Stimulated activated CD4-positive, alpha-beta T cell treated with anti-CD3 and anti-CD28 coated beads, Interleukin-12 subunit alpha, Interleukin-12 subunit beta, amount 100 ng/mL, for 48 hours (primary cell): ENCODE results near the gene ANO7.
"Not testable (repeated sequence)": the region's sequence is repeated elsewhere in the genome, so short reads cannot be mapped to it uniquely, and the experiment has no call there.

Source experiments
- DNase-seq, 3 donors: peaks; one replicate each; pipeline ENCODE4 v3.0.0-alpha.2; 2020; ENCODE audit warnings: low read depth in 2 of 3, low spot score in 1 of 3

The ANO7 gene

DNA sequence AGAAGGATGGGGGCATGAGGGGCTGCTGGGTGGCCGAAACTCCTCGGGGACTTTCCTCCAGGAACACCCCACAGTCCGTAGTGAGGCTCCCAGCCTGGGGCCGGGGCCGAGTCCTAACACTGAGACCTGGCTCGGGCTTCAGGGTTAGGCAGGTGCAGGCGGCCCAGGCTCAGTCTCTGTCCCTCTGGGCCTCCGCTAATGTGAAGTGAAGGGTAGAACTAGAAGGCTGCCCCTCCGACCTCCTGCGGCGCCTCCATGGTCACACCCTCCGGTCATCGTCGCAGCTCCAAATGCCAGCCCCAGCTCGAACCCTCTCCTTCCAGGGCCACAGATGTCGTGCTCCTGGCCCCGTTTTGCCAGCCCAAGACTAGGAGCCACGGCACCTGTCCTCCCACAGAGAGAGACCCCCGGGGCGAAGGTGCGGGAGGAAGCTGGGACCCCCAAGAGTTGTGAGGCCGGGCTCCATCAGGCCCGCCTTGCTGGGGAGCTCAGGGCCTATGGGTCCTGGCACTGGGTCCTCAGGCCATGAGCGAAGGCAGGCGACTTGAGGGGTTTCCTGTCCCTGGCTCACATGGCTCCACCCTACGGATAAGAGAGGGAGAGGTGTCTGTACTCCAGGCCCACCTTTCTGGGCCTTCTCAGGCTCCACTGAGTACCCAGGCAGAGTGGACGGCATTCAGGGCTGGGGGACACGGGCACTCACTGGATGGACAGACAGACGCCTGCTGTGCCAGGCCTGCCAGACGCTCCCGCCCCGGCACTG lies 797 bp downstream of the ANO7 start:
- DNase-seq, result no peak

DNA sequence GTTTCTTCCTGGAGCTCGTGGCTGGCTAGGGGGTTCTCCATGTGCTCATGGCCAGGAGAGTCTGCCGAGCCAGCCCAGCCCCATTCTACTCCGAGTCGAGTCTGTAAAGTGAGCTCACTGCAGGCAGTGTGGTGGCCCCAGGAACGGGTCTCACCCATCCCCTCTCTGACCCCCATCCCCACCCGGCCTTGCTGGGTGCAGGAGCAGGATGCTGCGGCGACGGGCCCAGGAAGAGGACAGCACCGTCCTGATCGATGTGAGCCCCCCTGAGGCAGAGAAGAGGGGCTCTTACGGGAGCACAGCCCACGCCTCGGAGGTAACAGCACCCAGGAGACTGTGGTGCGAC lies 1.4 kb downstream of the ANO7 start:
- no peak for DNase-seq

DNA sequence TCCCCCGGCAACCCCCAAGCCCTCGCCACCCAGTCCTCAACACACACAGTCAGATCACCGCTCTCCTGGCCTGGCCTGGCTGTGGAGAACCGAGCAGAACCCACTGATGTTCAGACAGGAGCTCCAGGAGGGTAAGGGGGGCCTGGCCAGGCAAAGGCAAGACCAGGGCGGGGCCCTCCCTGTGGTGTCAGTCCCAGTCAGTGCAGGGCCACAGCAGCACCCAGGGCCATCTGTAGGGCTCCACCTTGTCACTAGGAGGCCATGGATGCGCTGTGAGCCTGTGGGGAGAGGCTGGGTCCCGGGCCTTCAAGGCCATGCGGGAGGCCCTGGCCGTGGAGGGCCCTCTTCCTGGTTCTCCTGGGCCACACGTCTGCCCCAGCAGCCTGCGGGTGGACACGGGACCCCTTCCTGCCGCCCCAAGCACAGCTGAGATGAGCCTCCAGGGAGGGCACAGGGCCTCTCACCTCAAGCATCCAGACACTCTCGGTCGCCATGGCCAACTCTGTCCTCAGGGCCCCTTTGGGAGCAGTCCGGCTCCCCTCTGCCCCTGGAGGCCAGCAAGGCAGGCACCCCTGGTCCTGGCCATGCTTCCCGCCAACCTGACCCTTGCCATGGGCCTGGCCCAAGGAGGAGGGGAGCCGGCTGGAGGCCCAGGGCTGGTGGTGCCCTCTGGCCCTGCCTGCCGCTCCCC lies 2.0 kb downstream of the ANO7 start:
- no peak for DNase-seq

DNA sequence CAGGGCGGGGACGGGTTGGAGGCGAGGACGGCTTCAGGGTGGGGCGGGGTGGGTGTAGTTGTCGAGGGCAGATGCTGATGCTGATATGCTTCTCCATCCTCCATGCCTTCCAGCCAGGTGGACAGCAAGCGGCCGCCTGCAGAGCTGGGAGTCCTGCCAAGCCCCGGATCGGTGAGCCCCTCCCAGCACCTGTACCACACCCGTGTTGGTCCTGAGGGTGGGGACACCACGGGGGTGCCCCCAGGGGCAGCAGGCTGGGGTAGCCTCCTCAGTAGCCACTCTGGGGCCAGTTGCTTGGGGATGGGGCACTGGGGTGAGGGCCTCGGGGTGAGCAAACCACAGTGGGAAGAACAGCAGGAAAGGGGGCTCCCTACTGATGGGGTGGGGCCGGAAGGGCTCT lies 2.6 kb downstream of the ANO7 start:
- no peak for DNase-seq

DNA sequence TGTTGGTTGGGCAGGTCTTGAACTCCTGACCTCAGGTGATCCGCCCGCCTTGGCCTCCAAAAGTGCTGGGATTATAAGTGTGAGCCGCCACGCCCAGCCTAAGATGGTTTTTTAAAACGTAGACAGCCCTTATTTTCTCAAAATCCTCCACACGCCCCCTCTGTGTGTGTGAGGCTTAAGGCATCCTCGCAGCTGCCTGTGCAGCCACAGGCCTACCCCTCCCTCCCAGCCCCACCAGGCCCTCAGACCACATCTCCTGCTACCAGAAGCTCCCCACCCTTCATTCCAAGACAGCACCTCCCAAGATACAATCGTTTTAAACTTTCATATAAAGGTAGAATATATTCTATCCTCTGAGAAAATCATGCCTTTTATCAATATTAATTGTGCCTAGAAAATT lies 4.8 kb downstream of the ANO7 start:
- DNase-seq, result no peak

DNA sequence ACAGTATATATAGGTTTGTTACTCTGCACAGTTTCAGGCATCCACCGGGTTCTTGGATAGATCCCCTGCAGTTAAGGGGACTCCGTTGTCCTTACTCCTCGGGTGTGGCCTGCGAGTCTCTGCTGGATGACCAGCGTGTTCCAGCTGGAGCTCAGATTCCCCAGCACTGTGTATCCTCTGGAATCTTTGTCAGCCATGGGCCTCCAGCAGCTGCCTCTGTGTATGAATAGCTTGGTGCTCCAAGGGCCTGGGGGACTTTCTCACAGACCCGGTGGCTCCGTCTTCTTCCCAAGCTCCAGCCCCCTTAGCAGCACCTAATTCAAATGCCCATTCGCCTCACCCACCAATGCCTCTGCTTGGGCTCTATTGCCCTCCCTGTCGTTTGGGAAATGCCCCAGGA lies 6.3 kb downstream of the ANO7 start:
- DNase-seq, result no peak

DNA sequence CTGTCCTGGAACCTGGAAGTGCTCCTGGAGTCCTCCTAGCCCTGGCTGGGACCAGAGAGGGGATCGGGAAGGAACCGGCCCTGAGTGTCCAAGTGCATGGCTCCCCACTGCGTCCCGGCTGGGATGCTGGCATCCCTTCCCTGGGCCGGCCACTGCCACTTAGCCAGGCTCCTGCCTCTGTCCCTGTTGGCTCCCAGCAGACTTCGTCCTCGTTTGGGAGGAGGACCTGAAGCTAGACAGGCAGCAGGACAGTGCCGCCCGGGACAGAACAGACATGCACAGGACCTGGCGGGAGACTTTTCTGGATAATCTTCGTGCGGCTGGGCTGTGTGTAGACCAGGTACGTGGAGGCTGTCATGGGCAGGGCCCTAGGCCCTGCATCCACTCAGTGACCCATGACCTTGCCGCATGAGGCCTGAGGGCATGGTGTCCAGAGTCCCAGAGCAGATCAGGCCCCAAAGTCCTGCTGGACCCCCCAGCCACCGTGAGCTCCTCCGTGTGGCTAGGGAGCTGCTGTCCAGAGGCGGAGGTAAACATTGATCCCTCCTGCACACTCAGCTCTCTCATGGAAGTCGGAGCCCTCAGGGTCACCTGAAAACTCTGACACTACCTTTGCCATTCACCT lies 7.1 kb downstream of the ANO7 start:
- DNase-seq, result no peak

DNA sequence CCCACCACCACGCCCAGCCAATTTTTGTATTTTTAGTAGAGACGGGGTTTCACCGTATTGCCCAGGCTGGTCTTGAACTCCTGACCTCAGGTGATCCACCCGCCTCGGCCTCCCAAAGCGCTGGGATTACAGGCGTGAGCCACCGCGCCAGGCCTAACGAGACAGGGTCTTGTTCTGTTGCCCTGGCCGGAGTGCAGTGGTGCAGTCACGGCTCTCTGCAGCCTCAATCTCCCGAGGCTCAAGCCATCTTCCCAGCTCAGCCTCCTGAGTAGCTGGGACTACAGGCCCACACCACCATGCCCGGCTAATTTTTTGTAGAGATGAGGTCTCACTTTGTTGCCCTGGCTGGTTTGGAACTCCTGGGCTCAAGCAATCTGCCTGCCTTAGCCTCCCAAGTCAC lies 8.8 kb downstream of the ANO7 start:
- DNase-seq, result not testable (repeated sequence)

DNA sequence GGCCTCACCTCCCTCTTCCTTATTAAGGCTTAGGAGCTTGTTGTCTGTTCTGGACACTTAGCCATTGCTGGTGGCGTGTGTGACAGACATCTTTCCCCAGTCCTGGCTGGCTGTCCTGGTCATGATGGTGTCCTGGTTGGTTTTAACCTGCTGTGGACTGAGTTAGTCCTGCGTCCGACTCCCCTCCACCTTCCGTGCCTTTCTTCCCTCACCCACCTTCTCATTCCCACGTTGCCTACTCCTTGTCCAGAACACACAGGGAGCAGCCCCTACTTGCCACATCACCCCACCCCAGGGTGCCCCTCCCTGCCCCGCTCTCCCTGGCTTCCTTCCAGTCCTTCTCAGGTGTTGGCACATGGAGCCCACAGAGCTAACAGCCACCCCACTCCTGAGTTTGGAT lies 9.5 kb downstream of the ANO7 start:
- no peak for DNase-seq

DNA sequence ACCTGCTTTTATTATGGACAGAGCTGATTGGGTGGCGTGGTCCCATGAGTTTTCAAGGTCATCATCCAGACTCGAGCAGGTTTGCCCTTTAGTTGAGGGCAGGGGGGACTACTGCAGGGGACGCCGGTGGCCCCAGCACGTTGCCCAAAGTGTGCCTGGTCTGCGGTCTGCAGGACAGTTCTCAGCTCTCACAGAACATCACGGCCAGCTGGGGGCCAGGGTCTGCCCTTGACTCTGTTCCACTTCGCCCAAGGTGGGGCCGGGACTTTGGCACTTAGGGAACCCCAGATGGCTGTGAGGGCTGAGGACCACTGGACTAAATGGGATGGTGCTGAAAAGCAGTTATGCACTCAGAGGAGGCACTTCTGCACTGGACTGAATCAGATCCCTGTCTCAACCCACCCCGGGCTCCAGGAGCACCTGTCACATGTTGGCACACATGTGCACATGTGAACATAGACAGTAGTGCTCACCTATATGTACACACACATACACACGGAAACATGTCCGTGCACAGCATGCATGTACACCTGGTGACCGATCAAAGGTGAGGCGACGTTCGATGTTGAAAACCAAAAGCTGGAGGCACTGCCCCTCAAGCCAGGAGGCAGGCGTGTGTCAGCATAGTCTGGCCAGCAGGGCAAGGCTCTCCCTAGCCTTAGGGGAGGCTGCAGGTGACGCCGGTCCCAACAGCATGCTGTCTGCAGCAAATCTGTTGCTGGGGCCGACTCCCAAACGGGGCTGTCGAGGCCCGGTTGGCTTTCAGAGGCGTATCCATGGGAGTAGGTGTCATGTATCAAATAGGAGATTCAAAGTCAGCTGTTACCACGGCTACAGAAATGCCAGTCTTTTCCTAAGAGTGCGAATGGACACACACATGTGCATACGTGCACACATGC lies 10.2 kb downstream of the ANO7 start:
- DNase-seq, result no peak

DNA sequence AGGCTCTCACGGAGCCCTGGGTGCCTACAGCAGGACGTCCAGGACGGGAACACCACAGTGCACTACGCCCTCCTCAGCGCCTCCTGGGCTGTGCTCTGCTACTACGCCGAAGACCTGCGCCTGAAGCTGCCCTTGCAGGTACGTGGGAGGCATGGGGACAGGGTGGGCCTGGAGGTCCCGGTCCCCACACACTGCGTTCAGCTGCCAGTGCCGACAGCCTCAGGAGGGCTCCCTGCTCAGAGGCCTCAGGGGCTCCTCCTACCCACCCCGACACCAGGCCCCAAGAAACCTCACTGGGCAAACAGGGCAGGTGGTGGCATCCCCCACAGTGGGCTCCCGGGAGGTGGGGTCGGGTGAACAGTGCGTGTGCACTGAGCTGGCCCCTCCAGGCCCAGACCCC lies 10.8 kb downstream of the ANO7 start:
- no peak for DNase-seq

DNA sequence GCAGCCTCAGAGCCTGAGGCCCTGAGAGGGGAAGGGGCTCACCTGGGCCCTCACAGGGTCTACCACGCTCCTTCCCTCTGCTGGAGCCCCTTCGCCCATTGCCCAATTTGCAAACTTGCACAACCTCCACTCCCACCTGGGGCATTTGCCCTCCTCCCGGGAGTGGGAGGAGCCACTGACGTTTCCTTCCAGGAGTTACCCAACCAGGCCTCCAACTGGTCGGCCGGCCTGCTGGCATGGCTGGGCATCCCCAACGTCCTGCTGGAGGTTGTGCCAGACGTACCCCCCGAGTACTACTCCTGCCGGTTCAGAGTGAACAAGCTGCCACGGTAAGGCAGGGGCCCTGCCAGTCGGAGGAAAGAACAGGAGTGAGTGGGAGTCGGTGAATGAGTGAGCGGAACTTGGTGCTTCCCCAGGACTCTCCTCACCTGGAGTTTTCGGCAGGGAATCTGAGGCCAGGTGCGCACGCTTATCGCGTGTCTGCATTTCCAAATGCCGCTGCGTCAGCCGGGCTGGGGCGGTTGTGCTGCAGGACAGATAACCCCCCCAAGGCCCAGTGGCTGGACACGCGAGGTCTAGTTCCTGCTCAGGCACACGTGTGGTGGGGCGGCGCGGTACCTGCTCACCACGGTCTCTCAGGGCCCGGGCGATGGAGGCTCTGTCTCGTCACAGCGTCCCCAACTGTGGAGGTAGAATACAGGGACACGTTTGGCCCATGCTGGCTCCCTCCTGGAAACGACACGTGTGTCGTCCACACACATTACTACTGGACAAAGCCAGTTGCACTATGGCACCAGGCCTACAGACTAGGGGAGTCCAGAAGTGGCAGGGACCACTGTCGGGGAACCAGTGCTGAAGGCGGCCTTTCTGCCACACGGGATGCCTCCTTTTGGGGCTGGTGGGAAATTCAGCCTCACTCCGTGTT lies 11.7 kb downstream of the ANO7 start:
- no peak for DNase-seq

DNA sequence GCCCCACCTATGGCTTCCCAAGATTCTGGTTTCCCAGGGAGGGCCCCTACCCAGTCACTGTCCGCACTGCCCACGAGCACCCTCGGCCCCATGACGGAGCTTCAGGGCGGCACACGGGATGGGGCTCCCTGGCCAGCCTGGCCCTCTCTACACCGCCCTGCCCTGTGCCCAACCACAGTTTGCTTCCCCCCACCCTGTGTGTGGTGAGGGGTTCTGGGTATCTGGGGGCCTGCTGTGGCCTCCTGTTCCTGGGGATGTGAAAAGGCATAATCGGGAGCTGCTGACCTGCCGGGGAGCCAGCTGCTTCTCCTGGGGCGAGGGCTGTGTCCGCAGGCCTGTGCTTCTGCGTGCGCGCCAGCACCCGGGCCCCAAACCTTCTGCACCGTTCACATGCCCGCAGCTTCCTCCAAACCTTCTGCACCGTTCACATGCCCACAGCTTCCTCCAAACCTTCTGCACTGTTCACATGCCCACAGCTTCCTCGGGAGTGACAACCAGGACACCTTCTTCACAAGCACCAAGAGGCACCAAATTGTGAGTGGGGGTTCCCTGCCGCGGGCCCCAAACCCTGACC lies 12.4 kb downstream of the ANO7 start:
- DNase-seq, result no peak

DNA sequence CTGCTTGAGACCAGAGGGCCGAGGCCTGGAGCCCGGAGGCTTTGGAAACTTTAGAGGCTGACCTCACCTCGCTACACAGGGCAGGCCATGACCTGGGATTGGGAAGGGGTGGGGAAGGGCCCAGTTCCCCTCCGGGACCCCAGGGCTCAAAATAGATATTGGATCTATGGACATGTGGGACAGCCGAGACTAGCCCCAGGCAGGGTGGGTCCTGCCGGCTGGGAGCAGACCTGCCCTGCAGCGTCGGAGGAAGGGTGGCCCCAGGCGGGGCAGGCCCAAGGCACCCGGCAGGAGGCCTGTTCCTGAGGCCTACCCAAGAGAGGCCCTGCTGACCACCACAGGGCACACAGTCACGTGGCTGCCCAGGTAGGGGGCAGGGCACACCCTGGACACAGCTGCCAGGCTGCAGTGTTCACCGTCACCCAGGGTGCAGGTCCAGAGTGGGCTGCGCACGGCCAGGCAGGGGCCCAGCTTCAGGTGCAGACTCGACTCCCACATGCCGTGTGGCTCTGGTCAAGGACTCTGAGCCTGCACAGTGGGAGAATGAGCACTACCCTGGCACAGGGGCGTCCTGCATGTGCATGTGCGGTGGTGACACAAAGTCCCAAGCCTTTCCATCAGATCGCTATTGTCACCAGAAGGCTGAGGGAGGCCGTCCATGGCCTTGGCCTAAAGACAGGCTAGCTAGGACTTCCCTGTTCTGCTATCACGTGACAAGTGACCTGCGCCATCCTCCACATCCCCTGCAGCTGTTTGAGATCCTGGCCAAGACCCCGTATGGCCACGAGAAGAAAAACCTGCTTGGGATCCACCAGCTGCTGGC lies 13.2 kb downstream of the ANO7 start:
- no peak for DNase-seq

DNA sequence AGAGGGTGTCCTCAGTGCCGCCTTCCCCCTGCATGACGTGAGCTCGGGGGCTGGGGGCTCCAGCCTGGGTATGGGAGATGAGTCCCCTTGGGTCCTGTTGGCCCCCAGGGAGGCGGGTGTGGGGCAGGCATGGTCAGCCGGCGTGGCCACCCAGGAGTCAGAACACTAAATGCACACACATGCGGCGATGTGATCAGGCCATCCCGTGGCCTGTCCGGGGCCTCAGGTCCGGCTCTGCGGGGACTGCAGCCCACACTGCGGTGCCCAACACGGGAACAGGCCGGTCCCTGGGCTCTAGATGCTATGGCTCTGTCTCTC lies 13.8 kb downstream of the ANO7 start:
- DNase-seq, result no peak

DNA sequence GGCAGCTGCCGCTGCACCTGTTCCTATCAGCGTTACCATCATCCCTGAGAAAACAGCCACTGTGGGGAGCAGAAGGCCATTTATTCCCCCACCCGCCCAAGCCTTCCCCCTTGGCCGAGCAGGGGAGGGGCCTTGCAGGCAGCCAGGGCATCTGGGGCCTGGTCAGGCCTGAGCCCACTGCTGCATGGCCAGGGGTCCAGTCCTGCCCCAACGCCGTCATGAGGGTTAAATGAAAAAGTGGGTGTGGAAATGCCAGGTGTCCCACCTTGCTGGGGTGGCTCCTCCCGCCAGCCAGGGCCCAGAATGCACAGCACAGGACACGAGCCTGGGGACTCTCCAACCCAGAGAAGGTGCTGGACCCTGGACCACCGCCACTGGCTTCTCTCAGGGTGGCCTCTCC lies 14.2 kb downstream of the ANO7 start:
- DNase-seq, result no peak

DNA sequence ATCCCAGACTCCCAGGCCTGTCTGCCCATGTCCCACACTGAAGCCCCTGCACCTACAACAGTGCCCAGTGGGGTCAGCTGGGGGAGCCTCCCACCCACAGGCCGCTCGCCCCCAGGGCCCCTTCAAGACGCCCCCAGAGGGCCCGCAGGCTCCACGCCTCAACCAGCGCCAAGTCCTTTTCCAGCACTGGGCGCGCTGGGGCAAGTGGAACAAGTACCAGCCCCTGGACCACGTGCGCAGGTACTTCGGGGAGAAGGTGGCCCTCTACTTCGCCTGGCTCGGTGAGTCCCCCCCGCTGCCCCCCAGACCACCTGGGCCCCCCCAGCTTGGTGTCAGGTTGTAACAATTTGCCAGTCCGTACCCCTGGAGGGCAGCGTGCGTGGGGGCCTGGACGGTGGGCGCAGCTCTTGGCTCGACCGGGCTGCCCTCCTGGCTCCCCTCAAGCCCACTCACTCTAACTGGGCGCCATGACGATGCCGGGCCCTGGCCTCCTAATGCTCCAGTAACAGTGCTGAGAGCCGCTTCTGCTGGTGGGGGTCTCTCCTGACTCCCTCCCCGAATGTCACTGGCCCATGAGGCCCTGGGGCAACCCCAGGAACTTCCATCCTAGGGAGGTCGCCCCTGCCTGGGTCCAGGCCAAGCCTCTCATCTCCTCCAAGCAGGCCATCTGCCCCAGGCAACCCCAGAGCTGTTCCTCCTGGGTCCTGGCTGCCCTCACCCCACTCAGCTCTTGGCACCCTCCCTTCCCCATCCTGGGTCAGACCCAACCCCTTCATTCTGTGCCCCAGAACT lies 14.9 kb downstream of the ANO7 start:
- DNase-seq, result no peak

DNA sequence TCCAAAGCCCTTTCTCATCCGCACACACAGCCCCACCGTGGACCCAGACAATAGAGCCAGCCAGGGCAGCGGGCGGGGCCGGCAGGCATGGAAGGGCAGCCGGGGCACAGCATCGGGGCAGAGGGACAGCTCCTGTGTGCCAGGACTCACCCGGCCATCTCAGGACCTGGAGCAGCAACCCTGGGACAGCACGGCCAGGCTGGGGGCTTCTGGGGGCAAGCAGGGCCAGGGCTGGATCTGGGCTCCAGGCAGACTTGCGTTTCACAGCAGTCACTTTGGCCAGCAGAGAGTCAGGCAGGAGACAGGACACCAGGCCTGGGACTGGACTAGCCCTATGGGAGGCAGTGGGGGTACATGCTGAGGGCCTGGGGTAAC lies 15.5 kb downstream of the ANO7 start:
- no peak for DNase-seq

DNA sequence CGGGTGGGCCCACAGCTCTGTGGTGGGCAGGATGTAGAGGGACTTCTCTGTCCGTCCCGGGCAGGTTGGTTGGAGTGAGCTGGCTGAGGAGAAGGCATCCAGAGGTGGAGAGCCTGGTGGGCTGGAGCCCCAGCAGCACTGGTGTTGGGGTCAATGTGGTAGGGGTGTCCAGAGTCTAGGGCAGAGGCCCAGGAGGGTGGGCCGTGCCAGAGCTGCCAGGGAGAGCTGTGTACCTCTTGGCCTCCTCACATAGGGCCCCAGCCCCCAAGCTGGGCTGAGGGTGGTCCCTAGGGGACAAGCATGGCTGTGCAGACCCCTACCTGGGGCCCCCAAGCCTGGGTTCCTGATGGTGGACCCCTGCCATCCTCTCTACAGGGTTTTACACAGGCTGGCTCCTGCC lies 16.0 kb downstream of the ANO7 start:
- no peak for DNase-seq
